ENCODE results near the gene MSRB1.
"Not testable (repeated sequence)": the region's sequence is repeated elsewhere in the genome, so short reads cannot be mapped to it uniquely, and the experiment has no call there.

MSRB1 gene

DNA sequence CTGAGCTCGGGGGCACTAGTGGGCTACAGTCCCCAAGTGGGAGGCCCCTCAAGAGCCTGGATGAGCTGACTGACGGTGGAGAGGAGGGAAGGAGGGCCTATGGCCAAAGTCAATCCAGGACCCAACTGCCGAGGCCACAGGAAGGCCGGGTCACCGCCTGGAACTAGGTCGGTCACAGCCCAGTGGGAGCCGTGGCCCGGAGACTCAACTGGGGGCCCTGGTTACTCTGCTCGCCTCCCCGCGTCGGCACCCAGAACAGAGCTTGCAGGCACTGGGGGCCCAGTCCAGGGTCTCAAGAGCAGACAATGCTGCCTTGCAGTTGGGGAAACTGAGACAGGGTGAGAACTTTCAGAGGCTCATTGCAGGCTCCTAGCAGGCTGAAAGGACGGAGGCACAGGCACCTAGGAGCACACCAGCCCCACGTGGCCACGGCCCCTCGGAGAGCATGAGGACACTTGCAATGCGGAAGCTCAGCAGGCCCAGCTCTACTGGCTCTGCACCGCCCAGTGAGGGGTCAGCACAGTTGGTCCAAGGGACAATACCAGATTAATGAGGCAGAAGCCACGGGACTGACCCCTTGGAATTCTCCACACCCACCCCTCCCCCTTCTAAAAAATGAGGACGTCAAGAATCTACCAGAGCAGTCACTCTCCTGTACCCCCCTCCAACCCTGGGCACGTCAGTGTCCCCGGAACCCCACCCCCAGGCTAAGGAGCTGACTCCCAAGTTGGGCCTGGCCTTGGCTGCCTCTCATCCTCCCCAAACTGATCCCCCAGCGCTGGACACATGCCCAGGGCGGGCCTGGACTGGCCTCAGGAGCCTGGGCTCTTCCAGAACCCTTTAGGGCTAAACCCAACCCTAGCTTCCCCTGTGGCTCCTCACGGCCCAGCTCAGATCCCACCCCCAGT is 27.0 kb downstream of the MSRB1 start:
- DNase-seq, result no peak

DNA sequence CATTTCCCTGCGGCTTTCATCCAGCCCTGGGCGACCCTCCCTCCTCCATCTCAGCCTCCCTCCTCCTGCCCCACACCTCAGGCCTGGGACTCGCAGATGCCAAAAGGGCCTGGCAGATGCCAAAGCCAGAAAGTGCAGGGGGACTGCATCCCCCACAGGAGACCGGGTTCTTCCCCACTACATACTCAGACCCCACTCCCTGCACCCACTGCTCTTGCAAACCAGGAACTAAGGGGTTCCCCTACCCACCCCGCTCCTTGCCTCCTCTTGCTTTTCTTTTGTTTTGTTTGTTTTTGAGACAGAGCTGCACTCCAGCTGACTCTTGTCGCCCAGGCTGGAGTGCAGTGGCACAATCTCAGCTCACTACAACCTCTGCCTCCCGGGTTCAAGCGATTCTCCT is 28.0 kb downstream of the MSRB1 start:
- no peak for DNase-seq

DNA sequence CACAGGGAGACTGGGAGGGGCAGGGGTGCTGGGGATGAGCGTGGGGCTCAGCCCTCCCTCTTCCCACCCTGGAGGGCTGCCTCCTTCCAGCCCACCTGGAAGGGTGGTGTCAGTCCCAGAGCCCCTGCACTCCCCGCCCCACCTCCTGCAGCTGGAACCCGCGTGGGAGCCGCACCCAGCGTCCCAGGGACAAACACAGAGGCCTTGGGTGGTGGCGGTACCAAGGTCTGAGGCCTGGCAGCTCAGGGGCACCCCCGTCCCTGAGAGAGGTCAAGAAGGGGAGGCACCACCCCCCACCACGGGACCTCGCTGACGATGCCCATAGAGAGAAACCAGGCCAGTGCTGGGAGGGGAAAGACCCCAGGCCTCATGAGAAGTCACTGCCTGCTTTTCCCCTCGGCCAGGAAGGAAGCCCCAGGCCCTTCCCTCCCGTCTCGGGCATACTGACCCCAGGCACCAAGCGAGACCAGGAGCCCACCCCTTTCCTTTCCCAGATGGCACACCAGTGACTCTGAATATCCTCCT is 28.9 kb downstream of the MSRB1 start:
- no peak for DNase-seq

DNA sequence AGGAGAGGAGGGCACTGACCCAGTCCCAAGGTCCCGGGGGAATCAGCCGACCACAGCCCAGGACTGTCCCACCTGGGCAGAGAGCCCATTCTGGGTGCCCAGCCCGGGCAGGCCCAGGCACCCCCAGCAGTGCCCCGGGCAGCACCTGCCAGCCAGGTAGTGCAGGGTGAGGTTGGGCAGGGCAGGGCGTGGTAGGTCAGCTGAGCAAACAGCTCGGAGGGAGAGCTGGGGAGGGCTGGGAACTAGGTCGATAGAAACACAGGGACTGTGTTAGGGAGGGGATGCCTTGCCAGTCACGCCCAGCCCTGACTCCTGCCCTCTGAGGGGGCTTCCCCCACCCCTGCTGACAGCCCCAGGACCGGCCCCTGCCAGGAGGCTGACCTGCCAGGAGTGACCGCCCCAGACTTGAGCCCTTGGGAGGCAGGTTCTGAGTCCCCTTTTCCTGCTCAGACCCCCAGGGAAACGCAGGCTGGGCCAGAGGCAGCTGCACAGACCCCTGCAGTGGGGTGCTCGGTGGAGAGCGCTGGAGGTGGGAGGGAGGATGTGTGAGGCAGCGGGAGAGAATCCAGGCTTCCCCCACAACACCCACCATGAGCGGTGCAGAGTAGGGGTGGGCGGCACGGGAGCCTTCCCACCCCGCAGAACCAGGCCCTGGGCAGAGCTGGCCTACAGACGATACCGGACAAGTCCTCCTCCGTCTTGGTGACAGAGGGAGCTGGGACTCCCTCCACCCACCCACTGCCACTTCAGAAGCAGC is 29.5 kb downstream of the MSRB1 start:
- DNase-seq, result peak; percentile 20

DNA sequence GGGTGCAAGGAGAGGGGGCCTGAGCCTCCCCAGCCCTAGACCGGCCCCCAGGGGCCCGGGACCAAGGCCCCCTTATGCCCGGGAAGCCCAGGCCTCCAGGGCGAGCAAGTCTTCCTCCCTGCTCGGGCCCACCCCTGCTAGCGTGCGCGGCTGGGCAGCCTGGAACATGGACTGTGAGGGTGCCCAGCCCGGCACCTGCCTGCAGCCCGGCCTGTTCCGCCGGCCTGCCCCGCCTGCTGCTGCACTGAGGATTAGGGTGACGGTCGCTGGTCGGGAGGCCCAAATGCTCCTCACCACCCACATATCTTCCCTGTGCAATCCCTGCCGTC is 30.8 kb downstream of the MSRB1 start:
- no peak for DNase-seq

DNA sequence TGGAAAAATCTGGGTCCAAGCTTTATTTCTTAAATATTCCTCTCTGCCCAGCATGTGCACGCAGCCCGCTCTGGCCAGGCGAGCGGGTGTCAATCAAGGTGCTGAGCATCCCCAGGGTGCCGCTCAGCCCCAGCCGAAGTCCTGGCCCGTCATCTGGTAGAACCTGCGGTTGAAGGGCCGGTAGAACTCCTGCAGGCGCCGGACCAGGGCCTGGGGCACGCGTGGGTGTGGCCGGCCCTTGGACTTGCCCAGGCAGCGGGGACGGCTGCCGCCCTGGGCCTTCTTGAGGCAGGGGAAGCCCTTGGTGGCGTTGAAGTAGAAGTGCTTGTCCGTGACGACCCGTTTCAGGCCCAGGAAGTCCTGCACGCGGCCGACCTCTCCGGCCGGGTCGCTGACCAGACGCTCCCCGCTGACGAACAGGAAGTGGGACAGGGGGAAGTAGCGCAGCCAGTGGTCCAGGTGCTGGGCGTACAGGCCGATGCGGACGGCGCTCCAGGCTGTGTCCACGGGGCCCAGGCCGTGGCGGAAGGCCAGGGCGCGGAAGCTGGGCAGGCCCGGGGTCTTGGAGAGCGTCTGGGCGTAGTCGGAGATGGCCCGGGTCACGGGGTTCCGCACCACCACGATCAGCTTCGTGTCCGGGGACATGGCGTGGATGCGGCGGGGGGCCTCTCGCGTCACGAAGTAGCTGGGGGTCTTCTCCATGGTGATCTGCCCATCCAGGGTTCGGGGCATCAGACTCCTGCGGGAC is 31.4 kb downstream of the MSRB1 start:
- no peak for DNase-seq

DNA sequence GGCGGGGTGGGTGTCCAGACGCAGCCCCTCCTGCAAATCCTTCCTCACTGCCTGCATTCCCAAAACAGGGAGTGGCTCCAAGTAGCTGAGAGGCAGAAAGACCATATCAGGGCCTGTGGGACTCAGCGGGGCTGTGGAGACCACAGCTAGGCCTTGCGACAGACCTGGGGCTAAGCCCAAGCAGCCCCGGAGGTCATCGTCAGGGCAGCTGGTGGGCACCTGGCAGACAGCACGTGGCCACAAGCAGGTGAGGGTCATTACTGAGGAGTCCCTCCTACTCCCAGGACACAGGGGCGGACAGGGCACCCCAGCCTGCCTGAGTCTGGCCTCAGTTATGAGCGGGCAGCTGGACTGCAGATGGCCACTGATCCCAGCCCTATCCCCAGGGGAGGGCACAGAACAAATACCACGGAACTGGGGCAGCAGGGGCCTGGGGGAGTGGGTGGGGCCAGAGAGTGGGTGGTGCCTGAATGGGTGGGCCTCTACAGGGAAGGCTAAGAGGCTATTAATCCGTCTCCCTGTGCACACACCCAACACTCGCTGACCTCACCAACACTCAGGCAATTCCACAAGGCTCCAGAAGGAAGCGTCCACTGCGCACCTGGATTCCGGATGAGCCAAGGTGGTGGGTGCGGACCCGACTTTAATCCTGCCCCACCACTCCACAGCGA is 33.3 kb downstream of the MSRB1 start:
- no peak for DNase-seq

DNA sequence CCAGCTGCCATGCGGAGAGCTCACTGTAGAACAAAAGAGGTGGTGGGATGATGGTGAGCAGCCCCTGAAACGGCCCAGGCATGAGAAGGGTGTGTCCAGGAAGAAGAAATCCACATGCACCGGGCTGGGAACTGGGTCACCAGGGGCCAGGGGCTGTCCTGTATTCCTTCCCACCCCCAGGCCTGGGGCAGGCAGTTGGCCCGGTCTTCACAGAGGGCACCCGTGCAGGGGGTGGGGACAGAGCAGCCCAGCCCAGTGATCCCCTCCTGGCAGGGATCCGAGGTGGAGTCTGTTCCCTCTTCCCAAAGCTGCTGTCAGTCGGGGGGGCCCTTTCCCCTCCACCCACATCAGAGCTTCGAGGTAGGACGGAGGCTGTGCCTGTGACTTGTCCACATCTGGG is 34.0 kb downstream of the MSRB1 start:
- no peak for DNase-seq

DNA sequence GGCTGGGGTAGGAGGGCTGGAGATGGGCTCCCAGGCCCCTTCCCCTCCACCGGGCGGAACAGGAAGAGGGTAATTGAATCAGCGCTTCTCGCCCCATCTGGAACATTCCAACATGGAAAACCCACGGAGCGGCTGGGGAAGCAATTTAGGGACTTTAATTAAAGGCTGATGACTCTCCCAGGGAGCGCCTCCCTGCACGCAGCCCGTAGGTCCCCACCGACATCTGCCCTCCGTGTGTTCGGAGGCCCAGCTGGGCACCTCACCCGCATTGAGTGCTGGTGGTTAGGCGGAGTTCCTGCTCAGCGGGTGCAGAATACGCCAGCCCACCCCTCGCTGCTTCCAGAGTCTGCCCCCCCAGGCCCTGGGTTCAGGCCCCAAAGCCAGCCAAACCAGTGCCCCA is 34.8 kb downstream of the MSRB1 start:
- no peak for DNase-seq

DNA sequence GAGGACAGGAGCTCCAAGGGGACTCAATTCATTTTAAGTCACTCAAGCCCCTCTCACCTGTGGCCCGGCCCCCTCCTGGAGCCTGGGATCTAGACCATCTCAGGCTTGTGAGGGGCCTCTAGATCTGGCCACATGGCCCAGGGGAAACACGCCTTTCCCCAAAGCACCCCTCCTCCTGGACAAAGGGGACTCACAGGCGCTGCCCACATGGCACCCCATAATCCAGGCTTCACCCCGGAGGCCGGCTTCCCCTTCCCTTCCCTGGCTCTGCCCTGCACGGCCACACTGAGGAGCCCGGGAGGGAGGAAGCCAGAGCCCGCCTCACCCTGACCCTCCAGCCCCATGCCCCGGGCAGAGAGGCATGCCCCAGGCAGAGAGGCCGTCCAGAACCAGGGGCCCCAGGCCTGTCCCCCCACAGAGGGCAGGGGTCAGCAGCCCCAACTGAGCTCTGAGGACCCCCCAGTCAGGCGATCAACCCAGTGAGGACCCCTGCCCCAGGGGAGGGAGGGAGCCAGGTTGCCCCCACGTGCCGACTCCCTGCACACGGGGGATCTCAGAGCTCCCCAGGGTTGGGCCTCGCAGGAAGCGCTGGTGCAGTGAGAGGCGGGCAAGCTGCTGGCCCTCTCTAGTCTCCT is 35.7 kb downstream of the MSRB1 start:
- no peak for DNase-seq

DNA sequence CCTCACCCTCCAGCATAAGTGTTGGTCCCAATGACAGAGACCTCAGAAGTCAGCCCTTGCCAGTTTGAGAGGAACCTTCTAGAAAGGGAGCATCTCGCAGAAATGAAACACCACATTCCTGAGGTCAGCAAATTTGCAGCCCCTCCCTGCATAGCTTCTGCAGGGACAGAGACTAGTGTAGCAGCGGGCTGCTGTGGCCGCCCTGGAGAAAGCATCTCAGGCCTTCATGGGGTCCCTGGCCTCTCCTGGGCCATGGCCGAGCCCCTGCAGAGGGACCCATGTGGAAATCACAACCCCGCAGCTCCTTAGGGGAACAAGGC is 36.2 kb downstream of the MSRB1 start:
- DNase-seq, result no peak

DNA sequence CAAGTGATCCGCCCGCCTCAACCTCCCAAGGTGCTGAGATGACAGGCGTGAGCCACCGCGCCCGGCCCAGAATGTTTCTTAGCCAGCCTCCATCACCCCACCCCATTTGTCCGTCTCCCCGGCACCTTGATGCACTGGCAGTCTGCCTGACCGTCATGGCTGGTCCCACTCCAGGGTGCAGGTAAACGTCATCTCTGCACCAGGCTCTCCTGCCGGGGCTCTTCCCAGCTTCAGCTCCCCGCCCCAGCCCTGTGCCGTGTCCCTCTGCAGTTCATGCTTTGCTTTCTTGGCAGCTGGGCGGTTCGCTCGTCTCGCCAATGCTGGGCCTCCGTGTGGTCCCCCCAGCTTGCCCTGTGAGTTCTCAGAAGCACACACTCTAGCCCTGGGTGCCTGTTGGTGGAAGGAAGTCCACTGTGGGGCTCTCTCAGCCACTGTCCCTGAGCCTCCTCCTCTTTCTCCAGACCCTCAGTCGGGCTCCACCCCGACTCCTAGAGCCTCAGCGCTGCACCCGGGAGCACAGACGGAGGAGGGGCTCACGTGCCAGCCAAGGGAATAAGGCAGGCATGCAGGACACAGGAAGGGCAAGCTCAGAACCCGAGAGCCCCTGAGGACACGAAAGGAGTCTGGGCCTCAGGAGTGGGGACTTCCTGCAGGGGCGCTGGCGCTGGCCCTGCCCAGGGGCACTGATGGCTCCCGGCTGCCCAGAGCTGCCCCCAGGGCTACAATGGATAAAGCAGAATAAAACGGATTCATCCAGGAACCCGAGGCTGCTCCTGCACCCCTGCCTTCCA is 36.7 kb downstream of the MSRB1 start:
- DNase-seq, result no peak

DNA sequence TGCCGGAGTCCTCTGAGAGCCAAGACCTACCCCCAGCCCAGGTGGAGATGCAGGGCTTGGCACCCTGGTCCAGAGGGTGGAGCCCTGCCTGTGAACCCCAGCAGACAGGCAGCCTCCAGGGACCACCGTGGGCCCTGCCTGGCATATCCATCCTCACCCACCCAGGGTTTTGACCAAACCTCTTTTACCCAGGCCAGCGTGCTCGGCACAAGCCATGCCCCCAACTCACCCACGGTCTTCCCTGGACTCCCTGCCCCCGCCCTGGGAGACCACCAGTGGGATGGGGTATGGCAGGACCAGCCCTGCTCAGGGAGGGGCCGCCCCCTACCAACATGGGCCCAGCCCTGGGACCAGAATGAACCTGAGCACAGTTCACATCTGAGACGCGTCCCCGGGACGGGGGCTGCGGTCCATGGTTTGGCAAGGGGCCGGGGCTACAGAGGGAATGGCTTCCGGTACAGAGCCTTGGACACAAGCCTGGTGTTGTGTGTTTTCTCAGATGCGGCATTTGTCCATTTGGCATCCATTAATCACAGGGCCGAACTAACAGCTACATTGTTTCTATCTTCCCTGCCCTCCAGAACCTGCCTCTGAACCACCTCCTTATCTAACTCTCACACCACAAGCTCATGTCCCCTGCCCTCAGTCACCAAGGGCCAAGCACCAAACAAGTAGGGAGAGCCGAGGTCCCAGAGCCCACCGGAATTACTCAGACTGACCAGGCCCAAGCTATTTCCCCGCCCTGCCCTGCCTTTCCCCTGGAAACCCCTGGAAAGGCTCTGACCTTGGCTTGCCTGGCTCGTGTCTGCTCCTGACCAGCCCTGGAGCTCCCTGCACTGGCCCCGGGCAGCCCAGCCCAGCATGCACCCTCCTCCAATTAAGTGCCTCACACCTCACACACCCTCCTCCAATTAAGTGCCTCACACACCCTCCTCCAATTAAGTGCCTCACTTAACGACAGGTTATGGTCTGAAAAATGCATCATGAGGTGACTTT is 38.9 kb downstream of the MSRB1 start:
- DNase-seq, result no peak

DNA sequence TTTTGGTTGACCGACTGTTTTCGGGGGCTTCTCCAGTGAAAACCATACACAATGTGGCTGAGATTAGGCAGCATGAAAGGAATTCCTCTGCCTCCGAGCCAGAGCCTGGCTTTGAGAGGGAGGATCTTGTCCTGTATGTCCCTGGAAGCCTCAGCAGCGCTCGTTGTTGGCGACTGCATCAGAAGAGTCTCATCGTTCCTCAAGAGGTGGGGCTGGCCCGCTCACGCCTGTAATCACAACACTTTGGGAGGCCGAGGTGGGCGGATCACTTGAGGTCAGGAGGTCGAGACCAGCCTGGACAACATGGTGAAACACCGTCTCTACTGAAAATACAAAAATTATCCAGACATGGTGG is 39.8 kb downstream of the MSRB1 start:
- DNase-seq, result no peak

DNA sequence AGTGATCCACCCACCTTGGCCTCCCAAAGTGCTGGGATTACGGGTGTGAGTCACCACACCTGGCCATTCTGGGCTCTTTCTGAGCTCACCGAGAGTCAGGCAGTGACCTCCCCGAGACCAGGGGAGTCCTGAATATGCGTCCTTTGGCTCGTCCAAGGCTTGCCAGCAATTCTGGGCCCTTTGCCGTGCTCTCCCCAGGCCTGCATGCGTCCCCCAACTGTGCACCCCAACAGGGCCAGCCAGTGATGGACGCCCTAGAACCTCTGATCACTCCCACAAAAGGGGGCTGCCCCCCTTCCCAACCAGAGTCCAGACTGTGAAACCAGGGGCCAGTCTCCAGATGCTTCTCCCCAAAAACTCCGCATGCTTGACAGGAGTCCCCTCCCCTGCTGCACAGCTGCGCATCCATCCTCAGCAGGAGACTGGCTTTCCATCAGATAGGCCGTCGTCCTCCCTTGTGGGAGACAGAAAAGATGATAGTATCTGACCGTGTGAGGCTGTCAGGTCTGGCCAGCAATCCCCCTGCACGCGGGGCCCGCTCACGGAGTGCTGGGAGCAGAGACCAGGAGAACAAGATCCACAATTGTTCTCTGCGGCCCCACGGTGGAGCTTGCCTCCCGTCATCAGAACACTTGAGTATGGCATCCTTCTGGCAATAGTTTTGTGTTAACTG is 40.3 kb downstream of the MSRB1 start:
- no peak for DNase-seq

DNA sequence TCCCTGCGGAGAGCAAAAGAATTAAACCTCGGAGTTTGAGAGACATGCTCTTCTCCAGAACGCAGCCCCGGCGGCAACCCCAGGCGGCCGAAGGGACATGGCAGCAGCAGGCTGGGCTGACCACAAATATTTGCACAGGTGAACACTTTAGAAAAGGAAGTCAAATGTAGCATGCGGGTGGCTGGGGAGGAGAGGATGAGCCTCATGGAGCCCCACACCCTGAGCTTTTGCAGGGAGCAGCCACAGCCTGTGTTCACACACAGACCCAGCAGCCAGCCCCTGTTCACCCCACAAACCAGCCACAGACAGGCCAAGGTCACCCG is 42.6 kb downstream of the MSRB1 start:
- DNase-seq, result no peak

DNA sequence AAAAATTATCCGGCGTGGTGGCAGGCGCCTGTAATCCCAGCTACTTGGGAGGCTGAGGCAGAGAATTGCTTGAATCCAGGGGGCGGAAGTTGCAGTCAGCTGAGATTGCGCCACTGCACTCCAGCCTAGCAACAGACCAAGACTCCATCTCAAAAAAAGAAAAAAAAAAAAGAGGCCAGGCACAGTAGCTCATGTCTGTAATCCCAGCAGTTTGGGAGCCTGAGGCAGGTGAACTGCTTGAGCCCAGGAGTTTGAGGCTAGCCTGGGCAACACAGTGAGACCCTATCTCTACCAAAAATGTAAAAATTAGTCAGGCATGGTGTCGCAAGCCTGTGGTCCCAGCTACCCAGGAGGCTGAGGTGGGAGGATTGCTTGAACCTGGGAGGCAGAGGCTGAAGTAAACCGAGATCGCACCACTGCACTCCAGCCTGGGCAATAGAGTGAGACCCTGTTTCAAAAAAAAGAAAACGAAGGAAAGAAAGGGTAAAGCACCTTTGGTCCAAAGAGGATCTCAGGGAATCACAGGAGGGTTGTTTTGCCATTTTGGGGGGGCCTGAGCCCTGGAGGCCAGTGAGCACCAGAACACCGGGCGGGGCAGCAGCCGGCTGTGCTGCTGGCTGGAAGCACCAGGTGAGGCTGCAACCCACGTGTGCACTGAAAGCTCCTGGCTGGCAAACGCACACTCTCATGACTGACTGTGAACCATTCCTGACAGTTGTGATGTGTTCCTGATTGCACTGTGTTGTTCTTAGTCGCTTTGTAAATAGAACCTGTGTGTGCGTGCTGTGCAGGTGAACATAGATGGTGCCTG is 43.2 kb downstream of the MSRB1 start:
- DNase-seq, result peak; percentile 77

DNA sequence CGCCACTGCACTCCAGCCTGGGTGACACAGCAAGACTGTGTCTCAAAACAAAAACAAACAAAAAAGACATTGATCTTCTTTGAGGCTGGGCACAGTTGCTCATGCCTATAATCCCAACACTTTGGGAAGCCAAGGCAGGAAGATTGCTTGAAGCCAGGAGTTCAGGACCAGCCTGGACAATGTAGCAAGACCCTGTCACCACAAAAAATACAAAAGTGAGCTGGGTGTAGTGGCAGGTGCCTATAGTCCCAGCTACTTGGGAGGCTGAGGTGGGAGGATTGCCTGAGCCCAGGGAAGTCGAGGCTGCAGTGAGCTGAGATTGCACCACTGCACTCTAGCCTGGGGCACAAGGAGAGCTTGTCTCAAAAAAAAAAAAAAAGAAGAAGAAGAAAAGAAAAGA is 45.3 kb downstream of the MSRB1 start:
- DNase-seq, result not testable (repeated sequence)

Measured in NCI-H774 (cell line).